HK-2 (cell line): ENCODE data around the gene ENHO.

Experiments used
- DNase-seq: peaks from one replicate; pipeline ENCODE4 v3.0.0-alpha.2; 2018; ENCODE audit not compliant: unreplicated experiment

The ENHO gene

GRCh38 chr9:34475097-34475496 is 47.7 kb downstream of the ENHO start:
- no peak for DNase-seq
